Measurements from ENCODE around the gene ALX4.

The ALX4 gene

GRCh38 chr11:44316659-44317240 lies 6.8 kb upstream of the ALX4 start:
- no peak overlapping the region for H3K4me3 ChIP-seq (ENCODE audit: low read length)
- no peaks in the 10 kb centered on the region for H3K79me2 ChIP-seq (ENCODE audit: low read length)
- H3K4me2 ChIP-seq (ENCODE audit: low read length) = no peak overlapping the region
- no peaks in the 10 kb centered on the region for H3K9me3 ChIP-seq (ENCODE audit: insufficient read depth, low read length)
- H3K27me3 ChIP-seq (ENCODE audit: low read depth, low read length) = peaks cover 17% of the 10 kb centered on the region
- no peaks in the 10 kb centered on the region for H3K4me1 ChIP-seq (ENCODE audit: low read length)
- no peak overlapping the region for H2AFZ ChIP-seq (ENCODE audit: low read depth, low read length)
- TF ChIP-seq CTCF (IDR thresholded peaks at IDR 0.05; ENCODE audit: low read depth, low read length) = no peak
- TF ChIP-seq EZH2phosphoT487 (IDR thresholded peaks at IDR 0.05; ENCODE audit: low read depth) = no peak
- H3K36me3 ChIP-seq (replicated peaks; ENCODE audit: low read depth, low read length) = no peaks in the 10 kb centered on the region
- no peak overlapping the region for H3K27ac ChIP-seq (ENCODE audit: low read length)
- no peak overlapping the region for H3K9ac ChIP-seq (ENCODE audit: low read length)
- no peaks in the 10 kb centered on the region for H4K20me1 ChIP-seq (ENCODE audit: insufficient read depth, low read length)

GRCh38 chr11:44315947-44316658 lies 6.2 kb upstream of the ALX4 start:
- H4K20me1 ChIP-seq (ENCODE audit: insufficient read depth, low read length) = no peaks in the 10 kb centered on the region
- TF ChIP-seq CTCF (IDR thresholded peaks at IDR 0.05; ENCODE audit: low read depth, low read length) (no peak), EZH2phosphoT487 (IDR thresholded peaks at IDR 0.05; ENCODE audit: low read depth) (no peak)
- no peaks in the 10 kb centered on the region for H3K4me1 ChIP-seq (ENCODE audit: low read length)
- peaks cover 11% of the 10 kb centered on the region for H3K27me3 ChIP-seq (ENCODE audit: low read depth, low read length)
- H2AFZ ChIP-seq (ENCODE audit: low read depth, low read length) = no peak overlapping the region
- no peaks in the 10 kb centered on the region for H3K36me3 ChIP-seq (replicated peaks; ENCODE audit: low read depth, low read length)
- no peak overlapping the region for H3K4me2 ChIP-seq (ENCODE audit: low read length)
- H3K9me3 ChIP-seq (ENCODE audit: insufficient read depth, low read length) = no peaks in the 10 kb centered on the region
- no peak overlapping the region for H3K4me3 ChIP-seq (ENCODE audit: low read length)
- no peak overlapping the region for H3K9ac ChIP-seq (ENCODE audit: low read length)
- no peaks in the 10 kb centered on the region for H3K79me2 ChIP-seq (ENCODE audit: low read length)
- H3K27ac ChIP-seq (ENCODE audit: low read length) = no peak overlapping the region

GRCh38 chr11:44314733-44315132 lies 4.8 kb upstream of the ALX4 start:
- H2AFZ ChIP-seq (ENCODE audit: low read depth, low read length) = no peak overlapping the region
- H3K4me1 ChIP-seq (ENCODE audit: low read length) = no peaks in the 10 kb centered on the region
- H3K4me3 ChIP-seq (ENCODE audit: low read length) = no peak overlapping the region
- no peaks in the 10 kb centered on the region for H3K9me3 ChIP-seq (ENCODE audit: insufficient read depth, low read length)
- H4K20me1 ChIP-seq (ENCODE audit: insufficient read depth, low read length) = no peaks in the 10 kb centered on the region
- H3K4me2 ChIP-seq (ENCODE audit: low read length) = no peak overlapping the region
- H3K27ac ChIP-seq (ENCODE audit: low read length) = no peak overlapping the region
- TF ChIP-seq EZH2phosphoT487 (IDR thresholded peaks at IDR 0.05; ENCODE audit: low read depth) = no peak
- TF ChIP-seq CTCF (IDR thresholded peaks at IDR 0.05; ENCODE audit: low read depth, low read length) = no peak
- H3K27me3 ChIP-seq (ENCODE audit: low read depth, low read length) = peaks cover 5% of the 10 kb centered on the region; the same call in 1 of the 2 replicates
- H3K36me3 ChIP-seq (replicated peaks; ENCODE audit: low read depth, low read length) = no peaks in the 10 kb centered on the region
- no peak overlapping the region for H3K9ac ChIP-seq (ENCODE audit: low read length)
- H3K79me2 ChIP-seq (ENCODE audit: low read length) = no peaks in the 10 kb centered on the region

GRCh38 chr11:44313761-44314489 lies 4.0 kb upstream of the ALX4 start:
- peaks cover 5% of the 10 kb centered on the region; the same call in 1 of the 2 replicates for H3K27me3 ChIP-seq (ENCODE audit: low read depth, low read length)
- H3K4me1 ChIP-seq (ENCODE audit: low read length) = no peaks in the 10 kb centered on the region
- no peak overlapping the region for H3K27ac ChIP-seq (ENCODE audit: low read length)
- TF ChIP-seq CTCF (IDR thresholded peaks at IDR 0.05; ENCODE audit: low read depth, low read length) = no peak
- no peak for TF ChIP-seq EZH2phosphoT487 (IDR thresholded peaks at IDR 0.05; ENCODE audit: low read depth)
- no peak overlapping the region for H3K4me2 ChIP-seq (ENCODE audit: low read length)
- H2AFZ ChIP-seq (ENCODE audit: low read depth, low read length) = no peak overlapping the region
- H3K36me3 ChIP-seq (replicated peaks; ENCODE audit: low read depth, low read length) = no peaks in the 10 kb centered on the region
- H4K20me1 ChIP-seq (ENCODE audit: insufficient read depth, low read length) = no peaks in the 10 kb centered on the region
- no peak overlapping the region for H3K9ac ChIP-seq (ENCODE audit: low read length)
- no peak overlapping the region for H3K4me3 ChIP-seq (ENCODE audit: low read length)
- no peaks in the 10 kb centered on the region for H3K79me2 ChIP-seq (ENCODE audit: low read length)
- no peaks in the 10 kb centered on the region for H3K9me3 ChIP-seq (ENCODE audit: insufficient read depth, low read length)
